GM12878 (cell line): Measurements from ENCODE around the gene RASL11A. TPM values are rescaled to one million over a fixed set of nuclear protein-coding genes. Genes with fewer than 3 reads are reported as not detected.

Experiments
- ATAC-seq: fragments of 200-7000 bp; cut with Tn5 transposase; 3 replicates; pipeline ENCODE4 v1.9.1; 2020; ENCODE audit warnings: mild to moderate bottlenecking, moderate library complexity
- BruUV-seq: library from RNA; stranded (reverse); fragments of 400-500 nt; replicated peaks from 2 replicates; lab custom pipeline; 2021; lab: Mats Ljungman, UMichigan
- CTCF ChIA-PET: fragments of 300-600 bp; sonication (Branson Sonifier 250); formaldehyde crosslinking; extraction: SDS; loops from one replicate; lab custom pipeline; 2021; ENCODE audit warnings: inconsistent platforms; lab: Yijun Ruan, JAX
- POLR2A ChIA-PET: fragments of 350-600 bp; formaldehyde crosslinking; extraction: SDS; loops from one replicate; lab custom pipeline; 2021; ENCODE audit warnings: inconsistent platforms; lab: Charles Lee
- RAD21 ChIA-PET: fragments of 300-600 bp; sonication (Branson Sonifier 250); formaldehyde crosslinking; loops from one replicate; lab custom pipeline; 2023; ENCODE audit warnings: antibody characterized with exemption; ENCODE audit not compliant: unreplicated experiment; lab: Charles Lee
- SMC1A ChIA-PET: fragments of 300-600 bp; sonication (Branson Sonifier 250); formaldehyde crosslinking; loops from one replicate; lab custom pipeline; 2023; ENCODE audit not compliant: unreplicated experiment, uncharacterized antibody; lab: Charles Lee
- DNase-seq: peaks from one replicate; pipeline ENCODE4 v3.0.0-alpha.2; 2011; ENCODE audit warnings: low read depth, low spot score
- FAIRE-seq: peaks from 3 replicates; lab custom pipeline; 2011; peaks lifted over from hg19 to GRCh38; lab: Jason Lieb, UNC
- H2AFZ ChIP-seq: 2 replicates; pipeline ENCODE4 v1.6.0; 2011; ENCODE audit warnings: low read depth, low read length, control low read depth; ENCODE audit not compliant: control insufficient read depth
- H3K27ac ChIP-seq: 2 replicates; pipeline ENCODE4 v1.5.1; 2011; ENCODE audit warnings: control low read depth; ENCODE audit not compliant: control insufficient read depth, insufficient read depth
- H3K27me3 ChIP-seq, 2 experiments: replicated peaks in 1 of 2; 2 replicates each; pipeline versions ENCODE4 v1.6.0 to v1.6.1; 2011; ENCODE audit warnings: low read length in 1 of 2; ENCODE audit not compliant: control insufficient read depth in 2 of 2, insufficient read depth in 2 of 2
- H3K36me3 ChIP-seq, 2 experiments: 2 replicates each; pipeline ENCODE4 v1.5.1; 2011; ENCODE audit warnings: low read length in 1 of 2; ENCODE audit not compliant: control insufficient read depth in 2 of 2, insufficient read depth in 2 of 2
- H3K4me1 ChIP-seq: 2 replicates; pipeline ENCODE4 v1.6.1; 2011; ENCODE audit warnings: mild to moderate bottlenecking, low read length, moderate library complexity, mixed read lengths; ENCODE audit not compliant: control insufficient read depth, insufficient read depth
- H3K4me2 ChIP-seq: 2 replicates; pipeline ENCODE4 v1.6.0; 2011; ENCODE audit warnings: control low read depth; ENCODE audit not compliant: control insufficient read depth, insufficient read depth
- H3K4me3 ChIP-seq: fragments of 200-600 bp; sonication (generic); 2 replicates; pipeline ENCODE4 v1.5.1; 2016
- H3K79me2 ChIP-seq: 2 replicates; pipeline ENCODE4 v1.6.0; 2011; ENCODE audit warnings: low read length; ENCODE audit not compliant: control insufficient read depth, insufficient read depth
- H3K9ac ChIP-seq: 2 replicates; pipeline ENCODE4 v1.8.0; 2011; ENCODE audit warnings: low read length, control low read depth, mixed read lengths; ENCODE audit not compliant: control insufficient read depth, insufficient read depth
- H3K9me3 ChIP-seq: replicated peaks from 3 replicates; pipeline ENCODE4 v1.5.1; 2011; ENCODE audit warnings: mild to moderate bottlenecking, low read length; ENCODE audit not compliant: control insufficient read depth, insufficient read depth
- H4K20me1 ChIP-seq: 2 replicates; pipeline ENCODE4 v1.6.0; 2011; ENCODE audit not compliant: control insufficient read depth, insufficient read depth
- ETV6 ChIP-seq, 2 experiments: fragments of 450-650 bp in 1 of 2; IDR thresholded peaks in 1 of 2; conservative IDR thresholded peaks in 1 of 2; 2 replicates each; pipeline ENCODE4 v1.6.1; 2014; ENCODE audit warnings: antibody characterized with exemption in 1 of 2, borderline replicate concordance in 1 of 2, low read depth in 1 of 2, mild to moderate bottlenecking in 1 of 2, moderate library complexity in 1 of 2
- GATAD2B ChIP-seq: fragments of 450-650 bp; conservative IDR thresholded peaks from 2 replicates; pipeline ENCODE4 v1.6.1; 2017; ENCODE audit warnings: low read depth, mild to moderate bottlenecking, moderate library complexity
- HDGF ChIP-seq: fragments of 450-650 bp; IDR thresholded peaks from 2 replicates; pipeline ENCODE4 v1.6.1; 2016; ENCODE audit warnings: antibody characterized with exemption
- RB1 ChIP-seq: fragments of 450-650 bp; formaldehyde crosslinking; IDR thresholded peaks from 2 replicates; pipeline ENCODE4 v1.6.1; 2017; ENCODE audit warnings: mild to moderate bottlenecking, borderline replicate concordance
- SP1 ChIP-seq: IDR thresholded peaks from one replicate; pipeline ENCODE4 v1.6.1; 2011; ENCODE audit warnings: low read depth, low read length
- SUPT20H ChIP-seq: IDR thresholded peaks from 2 replicates; pipeline ENCODE4 v1.6.1; 2011; ENCODE audit warnings: low read depth, mild to moderate bottlenecking, low read length, moderate library complexity, borderline replicate concordance; ENCODE audit not compliant: control insufficient read depth
- WGBS: methylation state at CpG from one replicate; pipeline ENCODE4 v1.1.6; 2016; ENCODE audit warnings: low lambda C conversion rate; ENCODE audit not compliant: insufficient replicate concordance, insufficient coverage; ENCODE audit errors: missing lambda C conversion rate; 5-methylcytosine and 5-hydroxymethylcytosine counted together
- in situ Hi-C: fragments of 300-500 bp; cut with MboI; formaldehyde crosslinking; loops from 9 replicates; pipeline ENCODE4 v1.14.3; 2018; ENCODE audit warnings: mixed read lengths
- intact Hi-C: fragments of 100-400 bp; cut with micrococcal nuclease; formaldehyde crosslinking; loops from one replicate; pipeline ENCODE4 v1.14.2; 2022; ENCODE audit not compliant: unreplicated experiment
- polyA plus RNA-seq, 11 experiments: library from polyadenylated mRNA; depleted of rRNA in 4 of 11; unstranded in 6 of 11; stranded (reverse) in 5 of 11; fragments of >200 nt; fragmentation: Nextera tagmentation in 4 of 11; fragmentation: Illumina TruSeq in 1 of 11; extraction: Ambion mirVana in 4 of 11; extraction: Trizol in 1 of 11; gene quantifications; 1 replicate in 1 of 11; 2 replicates in 10 of 11; pipeline versions ENCODE4 v1.2.1 to v1.2.3, GENCODE V29; 2011 to 2016; ENCODE audit warnings: inconsistent platforms in 2 of 11, missing spikeins in 2 of 11, low read depth in 1 of 11
- total RNA-seq, 4 experiments: library from RNA; depleted of rRNA in 3 of 4; stranded (reverse); fragments of >200 nt in 3 of 4; fragmentation: Illumina TruSeq in 1 of 4; extraction: Trizol in 1 of 4; gene quantifications; 2 replicates each; pipeline versions ENCODE4 v1.2.1 to v1.2.3, GENCODE V29; 2013 to 2021
- TF ChIP-seq, protein P1 (sequence below): fragments of 450-650 bp; formaldehyde crosslinking; IDR thresholded peaks from 2 replicates; pipeline ENCODE4 v1.4.0; 2022; ENCODE audit warnings: mild to moderate bottlenecking, moderate library complexity

RASL11A gene
- total and polyA plus RNA-seq, 10 of the 15 experiments (the other 5 are each of a cell fraction or from before 2014, with no cell fraction given) = 0.04 to 1.3 (median 0.41) TPM; not detected in 1

GRCh38 chr13:27236478-27236877 is 34.2 kb upstream of the RASL11A start:
- Histone ChIP-seq H3K4me1 (no peaks in the 10 kb centered on the region), H3K4me2 (no peak overlapping the region), H3K9ac (no peak overlapping the region), H4K20me1 (no peaks in the 10 kb centered on the region), H3K36me3 (no peaks in the 10 kb centered on the region), H3K4me3 (no peak overlapping the region), H3K9me3 (no peaks in the 10 kb centered on the region; the same call in 2 of the 3 replicates), H2AFZ (no peak overlapping the region), H3K27ac (no peak overlapping the region), H3K27me3 (no peaks in the 10 kb centered on the region), H3K79me2 (no peaks in the 10 kb centered on the region)
- WGBS = 0% methylated on average over 2 of the region's 2 CpGs
- ATAC-seq = no peak
- SMC1A ChIA-PET = no interaction called here
- POLR2A ChIA-PET = no interaction called here
- no peak for DNase-seq
- BruUV-seq = no TSS peak
- in situ Hi-C loops = no loop called here
- RAD21 ChIA-PET = no interaction called here
- CTCF ChIA-PET = interaction anchor here (1.3 kb wide), 1 partner anchor 251 kb away, joined by 5 read pairs; no protein-coding TSS in a partner anchor
- no peak for TF ChIP-seq SUPT20H
- TF ChIP-seq RB1 = no peak
- intact Hi-C loops = no loop called here
- FAIRE-seq = no peak

GRCh38 chr13:27242702-27243101 is 27.9 kb upstream of the RASL11A start:
- CTCF ChIA-PET = interaction anchor here (1.4 kb wide), 1 partner anchor 28 kb away, joined by 3 read pairs; the partner anchor contains the start of gene RASL11A
- no peaks in the 10 kb centered on the region for H3K9me3 ChIP-seq
- RAD21 ChIA-PET = no interaction called here
- H3K4me1 ChIP-seq = no peaks in the 10 kb centered on the region
- no peak overlapping the region for H3K9ac ChIP-seq
- H3K27me3 ChIP-seq = no peaks in the 10 kb centered on the region
- ATAC-seq (no peak), FAIRE-seq (no peak), DNase-seq (no peak)
- H3K27ac ChIP-seq = no peak overlapping the region
- no peaks in the 10 kb centered on the region; the same call in 1 of the 2 replicates for H3K79me2 ChIP-seq
- H3K4me3 ChIP-seq = no peak overlapping the region
- intact Hi-C loops (no loop called here), in situ Hi-C loops (no loop called here)
- no peak overlapping the region for H2AFZ ChIP-seq
- H3K36me3 ChIP-seq = 0 out of 4 replicates have a peak, but pooled peaks cover 0 to 3% of the 10 kb centered on the region in 2 experiments
- WGBS = 80% methylated on average over 5 of the region's 5 CpGs
- SMC1A ChIA-PET = interaction anchor here (0.6 to 1.0 kb wide), 2 partner anchors 17 to 96 kb away, joined by 3 read pairs; no protein-coding TSS in a partner anchor
- no peaks in the 10 kb centered on the region for H4K20me1 ChIP-seq
- BruUV-seq = no TSS peak
- TF ChIP-seq, protein P1, sequence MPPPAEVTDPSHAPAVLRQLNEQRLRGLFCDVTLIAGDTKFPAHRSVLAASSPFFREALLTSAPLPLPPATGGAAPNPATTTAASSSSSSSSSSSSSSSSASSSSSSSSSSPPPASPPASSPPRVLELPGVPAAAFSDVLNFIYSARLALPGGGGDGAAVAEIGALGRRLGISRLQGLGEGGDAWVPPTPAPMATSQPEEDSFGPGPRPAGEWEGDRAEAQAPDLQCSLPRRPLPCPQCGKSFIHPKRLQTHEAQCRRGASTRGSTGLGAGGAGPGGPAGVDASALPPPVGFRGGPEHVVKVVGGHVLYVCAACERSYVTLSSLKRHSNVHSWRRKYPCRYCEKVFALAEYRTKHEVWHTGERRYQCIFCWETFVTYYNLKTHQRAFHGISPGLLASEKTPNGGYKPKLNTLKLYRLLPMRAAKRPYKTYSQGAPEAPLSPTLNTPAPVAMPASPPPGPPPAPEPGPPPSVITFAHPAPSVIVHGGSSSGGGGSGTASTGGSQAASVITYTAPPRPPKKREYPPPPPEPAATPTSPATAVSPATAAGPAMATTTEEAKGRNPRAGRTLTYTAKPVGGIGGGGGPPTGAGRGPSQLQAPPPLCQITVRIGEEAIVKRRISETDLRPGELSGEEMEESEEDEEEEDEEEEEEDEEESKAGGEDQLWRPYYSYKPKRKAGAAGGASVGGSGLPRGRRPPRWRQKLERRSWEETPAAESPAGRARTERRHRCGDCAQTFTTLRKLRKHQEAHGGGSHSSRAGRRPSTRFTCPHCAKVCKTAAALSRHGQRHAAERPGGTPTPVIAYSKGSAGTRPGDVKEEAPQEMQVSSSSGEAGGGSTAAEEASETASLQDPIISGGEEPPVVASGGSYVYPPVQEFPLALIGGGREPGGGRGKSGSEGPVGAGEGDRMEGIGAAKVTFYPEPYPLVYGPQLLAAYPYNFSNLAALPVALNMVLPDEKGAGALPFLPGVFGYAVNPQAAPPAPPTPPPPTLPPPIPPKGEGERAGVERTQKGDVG = no peak
- TF ChIP-seq SP1 (no peak), ETV6 (conservative IDR thresholded peaks at IDR 0.05 in 1 of 2, IDR thresholded peaks at IDR 0.05 in 1 of 2; ENCODE audit: borderline replicate concordance in 1 of 2, low read depth in 1 of 2) (no peak), HDGF (no peak), GATAD2B (no peak)
- H3K4me2 ChIP-seq = no peak overlapping the region
- POLR2A ChIA-PET = interaction anchor here (1.1 kb wide), 1 partner anchor 59 kb away, joined by 3 read pairs; no protein-coding TSS in a partner anchor
